Myocyte (in vitro differentiated cells): ENCODE data around the gene ZGPAT. TPM values are rescaled to one million over a fixed set of nuclear protein-coding genes. Genes with fewer than 3 reads are reported as not detected.
"Not testable (repeated sequence)": the region's sequence is repeated elsewhere in the genome, so short reads cannot be mapped to it uniquely, and the experiment has no call there.

Experiments used
- DNase-seq: peaks from one replicate; pipeline ENCODE4 v3.0.0-alpha.2; 2012; ENCODE audit warnings: low read depth
- total RNA-seq: library from RNA; depleted of rRNA; stranded (reverse); fragments of >200 nt; gene quantifications from 2 replicates; pipeline ENCODE4 v1.2.3, GENCODE V29; 2014

Gene ZGPAT
- total RNA-seq, 1 donor from 2014 or later = 21.4 TPM

DNA sequence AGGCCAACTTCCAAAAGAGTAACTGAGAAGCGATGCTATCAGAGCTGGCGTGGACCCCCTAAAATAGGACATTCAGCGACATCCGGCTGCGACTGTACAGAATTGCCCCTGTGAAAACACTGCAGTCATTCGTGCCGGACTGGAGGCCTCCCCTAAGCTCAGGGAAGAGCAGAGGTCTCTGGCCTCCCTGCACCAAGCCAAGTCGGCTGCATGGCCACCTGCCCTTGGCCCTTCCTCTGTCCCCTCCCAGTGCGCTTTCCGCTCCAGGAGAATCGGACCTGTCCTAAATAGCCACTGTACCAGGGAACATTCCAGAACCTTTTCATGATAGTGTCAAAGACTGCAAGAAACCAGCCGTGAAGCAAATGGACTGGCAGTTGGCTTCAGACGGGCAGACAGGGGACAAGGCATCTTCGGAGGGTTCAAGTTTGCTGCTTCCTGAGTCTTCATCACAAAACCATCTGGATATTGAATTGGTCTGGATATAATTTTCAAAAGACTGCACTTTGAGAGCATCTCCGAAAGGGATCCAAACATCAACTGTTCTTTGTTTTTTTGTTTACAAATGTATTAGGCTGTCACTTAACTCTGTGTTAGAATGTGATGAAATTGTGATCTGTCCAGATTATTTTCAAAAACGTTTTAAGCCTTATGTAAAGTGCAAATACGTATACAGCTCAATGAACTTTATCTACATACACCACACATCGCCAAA is 48.3 kb downstream of the ZGPAT start:
- no peak for DNase-seq

DNA sequence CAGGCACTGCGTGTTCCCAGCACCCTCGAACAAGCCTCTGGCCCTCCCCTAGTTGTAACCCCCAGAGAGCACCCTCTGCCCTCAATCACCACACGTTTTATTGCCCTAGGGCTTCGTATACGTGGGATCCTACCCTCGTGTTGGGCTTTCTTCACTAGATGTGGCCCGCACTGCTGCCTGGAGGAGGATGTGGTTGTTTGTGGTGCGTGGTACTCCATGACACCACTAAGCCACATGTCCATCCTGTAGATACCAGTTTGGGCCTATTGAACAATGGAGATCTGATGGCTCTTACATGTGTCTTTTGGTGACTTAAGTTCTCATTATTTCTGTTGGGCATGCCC is 48.8 kb downstream of the ZGPAT start:
- no peak for DNase-seq

DNA sequence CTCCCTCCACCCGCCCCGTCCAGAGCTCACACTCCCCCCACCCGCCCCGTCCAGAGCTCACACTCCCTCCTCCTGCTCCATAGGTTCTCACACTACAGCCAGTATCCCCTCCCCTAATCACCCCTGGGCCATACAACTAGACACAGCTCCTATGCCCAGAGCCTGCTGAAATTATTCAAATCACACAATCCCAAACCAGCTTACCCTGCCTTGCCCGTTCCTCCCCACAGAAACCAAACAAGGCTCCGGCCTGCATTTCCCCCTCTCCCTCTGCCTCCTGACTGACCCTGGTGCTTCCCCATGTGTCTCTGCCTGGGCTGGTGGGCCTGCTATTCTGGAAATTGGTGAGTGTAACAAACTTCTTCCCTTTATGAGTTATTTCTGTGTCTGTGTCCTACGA is 50.3 kb downstream of the ZGPAT start:
- DNase-seq = no peak

DNA sequence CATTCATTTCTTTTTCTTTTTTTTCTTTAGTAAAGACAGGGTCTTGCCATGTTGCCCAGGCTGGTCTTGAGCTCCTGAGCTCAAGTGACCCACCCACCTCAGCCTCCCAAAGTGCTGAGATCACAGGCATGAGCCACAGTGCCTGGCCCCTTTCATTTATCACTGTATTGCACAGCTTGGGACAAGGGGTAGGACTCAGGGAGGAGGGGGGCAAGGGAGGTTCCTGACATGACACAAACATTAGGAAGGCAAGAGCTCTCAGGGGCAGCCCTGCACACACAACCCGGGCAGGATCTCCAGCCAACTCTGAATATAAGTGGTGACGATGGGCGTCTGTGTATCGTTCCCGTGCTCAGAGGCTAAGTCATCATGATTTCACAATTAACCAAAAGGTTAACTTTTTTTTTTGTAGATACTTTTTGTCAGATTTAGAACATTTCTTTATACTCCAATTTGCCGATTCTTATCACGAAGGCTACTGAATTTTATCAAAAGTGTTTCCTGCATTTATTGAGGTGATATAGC is 51.6 kb downstream of the ZGPAT start:
- DNase-seq = no peak

DNA sequence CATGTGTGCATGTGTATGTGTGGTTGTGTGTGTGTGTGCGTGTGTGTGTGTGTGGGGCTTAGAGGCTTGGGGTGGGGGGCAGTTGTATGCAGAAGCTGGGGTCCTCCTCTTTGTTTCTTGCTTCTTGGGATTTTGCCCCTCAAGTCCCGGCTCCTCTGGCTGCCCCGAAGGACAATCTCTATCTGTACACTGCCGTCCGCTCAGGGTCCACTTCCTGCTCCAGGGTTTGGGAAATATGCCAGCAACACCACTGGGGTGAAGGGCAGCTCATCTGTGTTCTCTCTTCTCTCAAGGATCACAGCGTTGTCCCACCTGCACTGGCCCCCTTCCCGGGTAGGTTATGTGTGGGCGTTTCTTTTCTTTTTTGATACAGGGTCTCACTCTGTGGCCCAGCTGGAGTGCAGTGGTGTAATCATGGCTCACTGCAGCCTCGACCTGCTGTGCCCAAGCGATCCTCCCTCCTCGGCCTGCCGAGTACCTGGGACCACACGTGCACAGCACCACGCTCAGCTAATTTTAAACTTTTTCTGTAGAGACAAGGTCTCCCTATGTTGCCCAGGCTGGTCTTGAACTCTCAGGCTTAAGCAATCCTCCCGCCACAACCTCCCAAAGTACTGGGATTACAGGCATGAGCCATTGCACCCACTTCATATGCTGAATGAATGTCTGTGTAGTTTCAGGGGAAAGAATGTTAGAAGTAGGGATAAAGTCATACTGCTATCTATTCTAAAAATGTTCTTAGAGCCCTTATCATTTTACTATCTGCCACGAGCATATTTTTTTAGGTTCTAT is 57.4 kb downstream of the ZGPAT start:
- no peak for DNase-seq

DNA sequence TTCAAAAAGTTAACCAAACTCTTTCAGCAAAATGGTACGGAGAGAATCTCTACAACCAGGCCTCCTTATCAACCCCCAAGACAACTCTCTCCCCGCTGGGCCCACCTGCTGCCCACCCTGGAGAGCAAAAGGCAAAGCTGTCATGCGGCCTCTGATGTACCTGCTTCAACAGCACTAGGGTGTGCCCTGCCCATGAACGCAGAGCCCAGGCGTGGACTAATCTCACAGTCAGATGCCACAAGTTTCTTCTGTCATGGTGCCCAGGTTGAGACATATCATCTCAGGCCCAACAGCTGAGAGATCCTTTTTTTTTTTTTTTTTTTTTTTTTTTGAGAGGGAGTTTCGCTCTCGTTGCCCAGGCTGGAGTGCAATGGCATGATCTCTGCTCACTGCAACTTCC is 58.1 kb downstream of the ZGPAT start:
- no peak for DNase-seq

GRCh38 chr20:63766695-63767426 is 59.0 kb downstream of the ZGPAT start:
- no peak for DNase-seq

DNA sequence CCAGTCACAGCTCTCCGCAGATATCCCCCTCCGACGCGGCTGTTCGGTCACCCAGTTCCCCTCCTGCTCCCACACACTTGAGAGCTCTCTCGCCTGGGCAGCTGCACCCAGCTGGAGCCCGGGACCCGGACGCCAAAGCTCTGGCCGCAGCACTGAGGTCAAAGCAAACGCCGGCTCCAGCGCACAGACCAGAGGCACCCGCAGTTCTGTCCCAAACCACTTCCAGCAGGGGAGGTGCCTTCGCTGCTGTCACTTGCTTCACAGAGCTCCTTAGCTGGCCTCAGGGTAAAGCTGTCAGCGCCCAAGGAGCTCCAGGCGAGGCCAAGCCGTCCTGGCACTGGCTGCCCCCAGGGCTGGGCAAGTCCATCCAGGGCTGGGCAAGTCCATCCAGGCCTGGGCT is 59.6 kb downstream of the ZGPAT start:
- DNase-seq = no peak

GRCh38 chr20:63767886-63768285 is 60.0 kb downstream of the ZGPAT start:
- DNase-seq = no peak

GRCh38 chr20:63768591-63769515 is 61.0 kb downstream of the ZGPAT start:
- no peak for DNase-seq

DNA sequence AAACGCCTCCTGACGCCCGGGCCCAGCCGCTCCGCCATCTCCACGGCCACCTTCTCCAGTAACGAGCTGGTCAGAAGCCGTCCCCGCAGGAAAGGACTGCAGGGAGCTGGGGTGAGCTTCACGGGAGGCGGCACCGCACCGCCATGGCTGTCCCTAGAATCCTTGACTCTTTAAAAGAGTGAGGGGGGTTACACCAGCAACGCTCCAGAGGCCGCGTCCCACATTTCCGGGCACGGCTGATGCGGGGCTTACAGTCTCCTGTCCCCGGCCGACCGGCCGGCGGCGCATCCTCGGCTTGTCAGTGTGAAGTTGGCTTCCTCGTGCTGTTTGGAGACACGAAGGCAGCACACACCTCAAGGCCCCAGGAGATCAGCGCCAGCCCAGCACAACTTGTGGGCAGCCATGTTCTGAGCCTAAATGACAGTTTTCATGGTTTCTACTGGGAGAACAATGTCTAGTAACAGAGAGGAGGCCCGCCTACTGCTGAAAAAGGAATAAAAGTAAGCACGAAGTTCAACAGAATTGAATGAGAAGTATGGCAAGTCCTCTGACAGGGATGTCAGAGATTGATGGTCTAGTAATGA is 62.1 kb downstream of the ZGPAT start:
- no peak for DNase-seq

- DNase-seq = no peak
Measured at GRCh38 chr20:63771046-63771707, 63.3 kb downstream of the ZGPAT start.

DNA sequence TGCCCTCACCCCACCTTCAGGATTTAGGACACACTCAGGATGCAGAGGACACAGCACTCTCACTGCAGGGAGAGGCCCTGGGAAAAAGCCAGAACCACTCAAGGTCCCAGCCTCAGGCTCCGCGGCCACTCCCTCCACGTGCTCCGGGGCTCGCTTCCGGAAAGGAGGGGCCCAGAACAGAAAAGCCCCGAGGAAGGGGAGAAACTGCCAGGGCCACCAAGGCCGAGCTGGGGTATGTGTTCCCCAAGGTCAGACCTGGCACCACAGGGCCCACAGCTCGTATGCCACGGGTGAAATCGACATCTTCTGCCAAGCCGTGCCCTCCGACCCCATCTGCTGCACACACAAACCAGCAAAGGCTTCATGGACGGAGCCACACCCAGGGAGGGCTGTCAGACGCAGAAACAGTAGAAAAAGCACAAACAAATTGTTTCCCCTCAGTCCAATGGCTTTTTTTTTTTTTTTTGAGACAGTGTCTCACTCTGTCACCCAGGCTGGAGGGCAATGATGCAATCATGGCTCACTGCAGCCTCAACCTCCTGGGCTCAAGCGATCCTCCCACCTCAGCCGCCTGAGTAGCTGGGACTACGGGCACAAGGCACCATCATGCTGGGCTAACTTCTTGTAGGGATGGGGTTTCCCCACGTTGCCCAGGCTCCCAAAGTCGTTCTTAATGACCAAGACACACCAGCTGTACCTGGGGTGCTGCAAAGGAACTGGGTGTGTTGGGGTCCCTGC is 65.1 kb downstream of the ZGPAT start:
- DNase-seq = no peak

GRCh38 chr20:63773571-63774241 is 65.9 kb downstream of the ZGPAT start:
- DNase-seq = no peak

DNA sequence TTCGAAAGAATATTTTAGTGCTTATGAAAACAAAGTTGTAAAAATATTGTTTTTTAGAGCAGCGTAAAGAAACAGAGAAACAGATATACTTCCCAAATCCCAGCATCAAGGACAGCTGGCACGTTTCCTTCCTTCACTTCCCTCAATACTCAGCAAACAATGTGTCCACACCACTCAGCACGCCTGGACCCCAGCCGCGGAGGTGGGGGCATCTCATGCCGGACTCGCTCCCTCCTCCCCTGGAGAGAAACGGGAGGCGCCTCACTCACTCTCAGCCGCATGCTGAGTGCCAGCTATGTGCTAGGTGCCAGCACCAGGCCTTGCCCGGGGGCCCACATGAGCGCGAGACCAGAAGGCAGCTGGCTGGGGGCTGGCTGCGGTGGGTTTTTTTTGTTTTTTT is 66.5 kb downstream of the ZGPAT start:
- no peak for DNase-seq

GRCh38 chr20:63775096-63775978 is 67.5 kb downstream of the ZGPAT start:
- DNase-seq = no peak

GRCh38 chr20:63776875-63777274 is 69.0 kb downstream of the ZGPAT start:
- not testable (repeated sequence) for DNase-seq

DNA sequence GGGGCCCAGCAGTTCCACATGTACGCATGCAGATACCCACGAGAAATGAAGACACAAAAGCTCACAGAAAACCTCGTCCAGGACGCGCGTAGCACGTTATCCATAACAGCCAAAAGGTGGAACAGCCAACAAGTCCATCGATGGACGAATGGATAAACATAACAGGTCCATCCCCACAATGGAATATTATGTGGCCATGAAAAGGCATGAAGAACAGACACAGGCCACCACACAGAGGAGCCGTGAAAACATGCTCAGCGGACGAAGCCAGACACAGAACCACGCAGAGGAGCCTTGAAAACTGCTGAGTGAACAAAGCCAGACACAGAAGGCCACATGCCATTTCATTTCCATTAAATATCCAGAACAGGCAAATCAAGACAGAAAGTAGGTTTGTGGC is 69.8 kb downstream of the ZGPAT start:
- no peak for DNase-seq
